SK-N-SH (cell line): ENCODE results near the gene TEX28. TPM values are rescaled to one million over a fixed set of nuclear protein-coding genes. Genes with fewer than 3 reads are reported as not detected.
"Not testable (repeated sequence)": the region's sequence is repeated elsewhere in the genome, so short reads cannot be mapped to it uniquely, and the experiment has no call there.

Experiments
- CTCF ChIA-PET: fragments of 300-600, 350-600 bp; formaldehyde crosslinking; extraction: SDS; loops from one replicate; lab custom pipeline; 2021; lab: Yijun Ruan, JAX
- POLR2A ChIA-PET: fragments of 350-600 bp; sonication (Branson Sonifier 250); formaldehyde crosslinking; extraction: SDS; loops from one replicate; lab custom pipeline; 2020; ENCODE audit warnings: antibody characterized with exemption, inconsistent platforms; lab: Yijun Ruan, JAX
- DNase-seq: peaks from one replicate; pipeline ENCODE4 v3.0.0; 2012
- H2AFZ ChIP-seq: fragments of 200-600 bp; sonication (generic); 2 replicates; pipeline ENCODE4 v1.8.1; 2016; ENCODE audit warnings: antibody characterized with exemption, mild to moderate bottlenecking, low read depth
- H3F3A ChIP-seq: fragments of 200-600 bp; sonication (generic); replicated peaks from 2 replicates; pipeline ENCODE3; 2016; ENCODE audit warnings: antibody characterized with exemption, mild to moderate bottlenecking; ENCODE audit not compliant: insufficient read depth
- H3K27ac ChIP-seq, 2 experiments: fragments of 200-500 bp in 1 of 2; fragments of 200-600 bp in 1 of 2; sonication (Bioruptor generic) in 1 of 2; sonication (generic), shearing (Covaris generic) in 1 of 2; 2 replicates each; pipeline versions ENCODE4 v1.5.1 to v1.6.1; 2014 to 2016; ENCODE audit warnings: low read depth in 2 of 2, inconsistent platforms in 1 of 2, low read length in 1 of 2, mild to moderate bottlenecking in 1 of 2, mixed read lengths in 1 of 2
- H3K27me3 ChIP-seq: fragments of 200-600 bp; sonication (generic), shearing (Covaris generic); 2 replicates; pipeline ENCODE4 v1.6.1; 2016; ENCODE audit warnings: mixed run types; ENCODE audit not compliant: insufficient read depth
- H3K36me3 ChIP-seq, 2 experiments: fragments of 200-500 bp in 1 of 2; fragments of 200-600 bp in 1 of 2; sonication (Bioruptor generic) in 1 of 2; sonication (generic) in 1 of 2; replicated peaks in 1 of 2; 2 replicates each; pipeline versions ENCODE3 to v1.5.1; 2014 to 2016; ENCODE audit warnings: low read length in 1 of 2, mild to moderate bottlenecking in 1 of 2; ENCODE audit not compliant: insufficient read depth in 2 of 2, control insufficient read depth in 1 of 2
- H3K4me1 ChIP-seq, 2 experiments: fragments of 200-500 bp in 1 of 2; fragments of 200-600 bp in 1 of 2; sonication (Bioruptor generic) in 1 of 2; sonication (generic), shearing (Covaris generic) in 1 of 2; 2 replicates each; pipeline versions ENCODE4 v1.5.1 to v1.6.1; 2014 to 2016; ENCODE audit warnings: low read depth in 1 of 2, low read length in 1 of 2, mixed run types in 1 of 2; ENCODE audit not compliant: insufficient read depth in 2 of 2, control insufficient read depth in 1 of 2
- H3K4me2 ChIP-seq: fragments of 200-600 bp; sonication (generic), shearing (Covaris generic); 2 replicates; pipeline ENCODE4 v1.6.1; 2017; ENCODE audit warnings: mixed run types
- H3K4me3 ChIP-seq, 2 experiments: fragments of 200-500 bp in 1 of 2; fragments of 200-600 bp in 1 of 2; sonication (Bioruptor generic) in 1 of 2; sonication (generic), shearing (Covaris generic) in 1 of 2; 2 replicates each; pipeline versions ENCODE4 v1.5.1 to v1.8.1; 2014 to 2016; ENCODE audit warnings: low read depth in 2 of 2, inconsistent platforms in 1 of 2, low read length in 1 of 2, mild to moderate bottlenecking in 1 of 2, mixed read lengths in 1 of 2, moderate library complexity in 1 of 2
- H3K79me2 ChIP-seq: fragments of 200-600 bp; sonication (generic); 2 replicates; pipeline ENCODE4 v1.8.1; 2017; ENCODE audit warnings: mild to moderate bottlenecking; ENCODE audit not compliant: insufficient read depth
- H3K9ac ChIP-seq: fragments of 200-600 bp; sonication (generic); 2 replicates; pipeline ENCODE4 v1.6.1; 2017; ENCODE audit warnings: mixed run types
- H3K9me2 ChIP-seq: fragments of 200-600 bp; sonication (generic); 2 replicates; pipeline ENCODE4 v1.6.1; 2017; ENCODE audit warnings: mixed run types
- H3K9me3 ChIP-seq: fragments of 200-600 bp; sonication (generic); 2 replicates; pipeline ENCODE4 v1.6.1; 2017; ENCODE audit warnings: mixed run types, mild to moderate bottlenecking, moderate library complexity
- H4K20me1 ChIP-seq: fragments of 200-600 bp; sonication (generic); 2 replicates; pipeline ENCODE4 v1.6.1; 2017; ENCODE audit warnings: mild to moderate bottlenecking, mixed run types; ENCODE audit not compliant: insufficient read depth
- WGBS: methylation state at CpG from one replicate; pipeline ENCODE4 v1.1.6; 2017; ENCODE audit warnings: low lambda C conversion rate; 5-methylcytosine and 5-hydroxymethylcytosine counted together
- polyA plus RNA-seq, 3 experiments: library from polyadenylated mRNA; depleted of rRNA; stranded (reverse); fragments of >200 nt; gene quantifications; 2 replicates each; pipeline ENCODE4 v1.2.3, GENCODE V29; 2012

Gene TEX28
- polyA plus RNA-seq, 1 of the 3 experiments (the other 2 are of a cell fraction) = not detected

- CTCF ChIA-PET = not testable (repeated sequence)
Measured at GRCh38 chrX:154225292-154225691, 69.6 kb downstream of the TEX28 start.

More at GRCh38 chrX:154225292-154225691, 69.6 kb downstream of the TEX28 start:
- DNase-seq, H3K27ac ChIP-seq, H3K9ac ChIP-seq, POLR2A ChIA-PET, H3K4me3 ChIP-seq, H3K4me2 ChIP-seq, H3K9me2 ChIP-seq, H3K9me3 ChIP-seq, H3F3A ChIP-seq, H3K4me1 ChIP-seq, H3K27me3 ChIP-seq, H4K20me1 ChIP-seq, H2AFZ ChIP-seq, H3K36me3 ChIP-seq, H3K79me2 ChIP-seq: not testable (repeated sequence)
- no CpG with 5 or more reads among the region's 6 CpGs for WGBS

Other genes with a start within 250 kb of the TEX28 start
- 7.0 and 8.2 TPM in 2 replicates for gene MECP2, start 197.4 kb downstream of the TEX28 start, polyA plus RNA-seq (2012; rRNA removed)
- not detected in 2 replicates for gene OPN1LW, start 150.9 kb downstream of the TEX28 start, polyA plus RNA-seq (2012; rRNA removed)
- not detected in 2 replicates for gene OPN1MW, start 112.5 kb downstream of the TEX28 start, polyA plus RNA-seq (2012; rRNA removed)
- gene OPN1MW2, start 75.4 kb downstream of the TEX28 start, polyA plus RNA-seq (2012; rRNA removed) = not detected in 2 replicates
- not detected in 2 replicates for gene OPN1MW3, start 37.5 kb downstream of the TEX28 start, polyA plus RNA-seq (2012; rRNA removed)
- 0.02 TPM in 1 of 2 replicates, not detected in the other for gene TKTL1, start 671 bp upstream of the TEX28 start, polyA plus RNA-seq (2012; rRNA removed)
- gene FLNA, start 79.5 kb upstream of the TEX28 start, polyA plus RNA-seq (2012; rRNA removed) = 364 and 550 TPM in 2 replicates
- 40.4 and 68.0 TPM in 2 replicates for gene EMD, start 84.2 kb upstream of the TEX28 start, polyA plus RNA-seq (2012; rRNA removed)
- 4,562 and 7,172 TPM in 2 replicates for gene RPL10, start 103.3 kb upstream of the TEX28 start, polyA plus RNA-seq (2012; rRNA removed)
- gene DNASE1L1, start 114.1 kb upstream of the TEX28 start, polyA plus RNA-seq (2012; rRNA removed) = 18.2 and 22.5 TPM in 2 replicates
- gene TAFAZZIN, start 116.4 kb upstream of the TEX28 start, polyA plus RNA-seq (2012; rRNA removed) = 34.0 and 35.7 TPM in 2 replicates
- 92.2 and 102 TPM in 2 replicates for gene ATP6AP1, start 133.6 kb upstream of the TEX28 start, polyA plus RNA-seq (2012; rRNA removed)
- gene GDI1, start 142.0 kb upstream of the TEX28 start, polyA plus RNA-seq (2012; rRNA removed) = 403 and 408 TPM in 2 replicates
- 86.0 and 97.0 TPM in 2 replicates for gene FAM50A, start 149.0 kb upstream of the TEX28 start, polyA plus RNA-seq (2012; rRNA removed)
- 28.3 and 33.2 TPM in 2 replicates for gene PLXNA3, start 163.2 kb upstream of the TEX28 start, polyA plus RNA-seq (2012; rRNA removed)
- gene LAGE3, start 184.2 kb upstream of the TEX28 start, polyA plus RNA-seq (2012; rRNA removed) = 29.3 and 37.2 TPM in 2 replicates
- 27.4 and 27.8 TPM in 2 replicates for gene UBL4A, start 191.5 kb upstream of the TEX28 start, polyA plus RNA-seq (2012; rRNA removed)
- gene SLC10A3, start 195.5 kb upstream of the TEX28 start, polyA plus RNA-seq (2012; rRNA removed) = 28.4 and 29.7 TPM in 2 replicates
- gene FAM3A, start 221.1 kb upstream of the TEX28 start, polyA plus RNA-seq (2012; rRNA removed) = 36.7 and 42.1 TPM in 2 replicates